RWPE1 (cell line): Measurements from ENCODE around the gene GABRB1.

Experiments
- CTCF ChIA-PET: fragments of 350-600 bp; sonication (Branson Sonifier 250); formaldehyde crosslinking; extraction: SDS; loops from one replicate; lab custom pipeline; 2021; lab: Yijun Ruan, JAX
- POLR2A ChIA-PET: fragments of 400-600 bp; formaldehyde crosslinking; extraction: SDS; loops from one replicate; lab custom pipeline; 2020; ENCODE audit warnings: antibody characterized with exemption; ENCODE audit not compliant: low non-redundant PET; lab: Yijun Ruan, JAX
- DNase-seq: peaks from one replicate; pipeline ENCODE4 v3.0.0; 2012; ENCODE audit warnings: low spot score
- H3K27ac ChIP-seq: fragments of 450-650 bp; 2 replicates; pipeline ENCODE4 v1.5.1; 2017
- TF ChIP-seq, protein P1 (sequence below): fragments of 450-650 bp; conservative IDR thresholded peaks from 2 replicates; pipeline ENCODE4 v1.5.1; 2017; ENCODE audit warnings: low read depth, mild to moderate bottlenecking

The GABRB1 gene

DNA sequence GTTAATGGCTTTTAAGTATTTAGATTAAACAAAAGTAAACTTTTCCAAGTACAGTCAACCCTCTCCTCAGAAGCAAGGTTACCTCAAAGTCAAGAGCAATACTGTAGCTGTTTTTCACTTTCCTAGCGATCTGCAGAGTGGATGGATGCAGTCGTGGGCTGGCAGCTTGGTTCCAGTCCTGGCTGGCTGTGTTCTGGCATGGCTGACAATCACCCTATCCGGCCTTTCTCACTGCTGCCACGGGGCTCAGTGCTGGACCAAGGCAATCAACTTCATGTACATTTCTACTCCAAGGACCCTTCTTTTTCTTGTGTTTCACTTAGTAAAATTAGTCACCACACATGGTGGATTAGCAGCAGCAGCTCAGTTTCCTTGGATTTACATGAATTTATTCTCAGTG is 208.3 kb downstream of the GABRB1 start:
- DNase-seq: no peak
- no peak overlapping the region for H3K27ac ChIP-seq
- ChIA-PET CTCF (no interaction called here), POLR2A (no interaction called here)
- TF ChIP-seq, protein P1, sequence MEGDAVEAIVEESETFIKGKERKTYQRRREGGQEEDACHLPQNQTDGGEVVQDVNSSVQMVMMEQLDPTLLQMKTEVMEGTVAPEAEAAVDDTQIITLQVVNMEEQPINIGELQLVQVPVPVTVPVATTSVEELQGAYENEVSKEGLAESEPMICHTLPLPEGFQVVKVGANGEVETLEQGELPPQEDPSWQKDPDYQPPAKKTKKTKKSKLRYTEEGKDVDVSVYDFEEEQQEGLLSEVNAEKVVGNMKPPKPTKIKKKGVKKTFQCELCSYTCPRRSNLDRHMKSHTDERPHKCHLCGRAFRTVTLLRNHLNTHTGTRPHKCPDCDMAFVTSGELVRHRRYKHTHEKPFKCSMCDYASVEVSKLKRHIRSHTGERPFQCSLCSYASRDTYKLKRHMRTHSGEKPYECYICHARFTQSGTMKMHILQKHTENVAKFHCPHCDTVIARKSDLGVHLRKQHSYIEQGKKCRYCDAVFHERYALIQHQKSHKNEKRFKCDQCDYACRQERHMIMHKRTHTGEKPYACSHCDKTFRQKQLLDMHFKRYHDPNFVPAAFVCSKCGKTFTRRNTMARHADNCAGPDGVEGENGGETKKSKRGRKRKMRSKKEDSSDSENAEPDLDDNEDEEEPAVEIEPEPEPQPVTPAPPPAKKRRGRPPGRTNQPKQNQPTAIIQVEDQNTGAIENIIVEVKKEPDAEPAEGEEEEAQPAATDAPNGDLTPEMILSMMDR: no peak

DNA sequence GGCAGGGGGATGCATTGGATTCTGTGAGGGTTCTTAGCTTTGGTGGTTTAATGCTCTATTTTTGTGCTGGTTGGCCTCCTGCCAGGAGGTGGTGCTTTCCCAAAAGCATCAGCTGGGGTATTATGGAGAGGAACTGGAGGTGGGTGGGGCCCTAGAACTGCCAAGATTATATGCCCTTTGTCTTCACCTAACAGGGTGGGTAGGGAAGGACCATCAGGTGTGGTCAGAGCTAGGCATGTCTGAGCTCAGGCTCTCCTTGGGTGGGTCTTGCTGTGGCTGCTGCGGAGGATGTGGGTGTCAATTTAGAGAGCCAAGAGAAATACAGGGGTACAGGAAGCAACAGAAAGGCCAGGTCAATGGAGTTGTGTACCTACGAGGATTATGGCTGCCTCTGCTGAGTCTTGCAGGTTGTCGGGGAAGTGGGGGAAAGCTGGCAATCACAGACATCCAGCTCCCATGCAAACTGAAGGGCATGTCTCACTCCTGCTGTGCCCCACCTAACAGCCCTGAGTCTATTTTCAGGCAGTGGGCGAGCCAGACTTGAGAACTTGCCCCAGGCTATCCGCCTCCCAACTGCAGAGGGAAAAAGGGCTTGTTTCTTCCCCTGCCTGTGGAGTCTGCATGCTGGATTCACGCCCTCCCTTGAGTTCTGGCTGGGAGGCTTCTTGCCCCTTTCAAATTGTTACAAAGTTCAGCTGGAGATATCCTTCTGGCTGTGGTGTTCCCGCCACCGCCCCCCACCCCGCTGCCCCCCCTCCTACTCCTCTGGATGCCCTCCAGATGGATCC is 220.2 kb downstream of the GABRB1 start:
- POLR2A ChIA-PET: no interaction called here
- TF ChIP-seq, protein P1: no peak
- CTCF ChIA-PET: interaction anchor here (0.5 to 0.6 kb wide), 2 partner anchors 69 to 373 kb away, joined by 3 read pairs; no protein-coding TSS in a partner anchor
- no peak for DNase-seq
- H3K27ac ChIP-seq: no peak overlapping the region

DNA sequence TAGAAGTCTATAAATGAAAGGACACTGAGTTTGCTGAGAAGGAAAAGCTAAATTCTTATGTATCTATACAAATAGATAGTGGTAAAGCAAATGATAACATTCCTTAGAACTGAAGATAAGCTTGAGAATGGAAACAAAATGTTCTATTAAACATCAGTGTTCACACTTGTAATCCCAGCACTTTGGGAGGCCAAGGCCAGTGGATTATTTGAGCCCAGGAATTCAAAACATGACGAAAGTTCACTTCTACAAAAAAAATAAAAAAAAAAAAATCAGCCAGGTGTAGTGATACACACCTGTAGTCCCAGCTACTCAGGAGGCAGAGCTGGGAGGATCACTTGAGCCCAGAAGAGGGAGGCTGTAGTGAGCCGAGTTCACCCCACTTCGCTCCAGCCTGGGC is 232.4 kb downstream of the GABRB1 start:
- no peak overlapping the region for H3K27ac ChIP-seq
- no peak for DNase-seq
- ChIA-PET CTCF (no interaction called here), POLR2A (no interaction called here)
- TF ChIP-seq, protein P1: no peak

DNA sequence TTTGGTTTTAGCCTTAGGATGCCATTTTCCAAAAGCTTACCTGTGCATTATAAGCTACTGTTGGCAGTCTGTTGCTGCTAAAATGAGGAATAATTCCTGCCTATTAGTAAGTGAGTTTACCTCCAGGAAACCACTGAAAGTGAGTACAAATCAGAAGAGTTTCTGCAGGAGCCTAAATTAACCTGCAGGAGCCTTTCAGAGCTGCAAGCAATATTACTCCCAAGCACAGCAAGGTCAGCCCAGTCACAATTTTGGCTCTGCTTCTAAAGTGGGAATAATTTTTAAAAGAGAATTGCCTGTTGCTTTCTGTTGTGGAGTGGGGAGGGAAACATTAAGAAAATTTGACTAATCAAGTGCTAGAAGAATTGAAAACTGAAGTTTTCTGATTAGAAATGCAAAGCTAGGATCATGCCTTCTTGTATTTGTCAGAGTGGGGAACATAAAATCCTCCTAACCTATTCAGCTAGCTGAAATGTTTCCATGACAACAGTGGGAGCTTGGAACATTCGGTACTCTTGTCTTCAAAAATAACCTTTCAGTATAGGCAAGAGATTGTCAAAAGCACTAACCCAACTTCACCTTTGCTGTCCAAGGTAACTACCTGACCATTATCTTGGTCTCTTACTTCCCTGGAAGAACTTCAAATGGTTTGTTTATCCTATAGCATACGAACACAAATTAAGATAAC is 239.0 kb downstream of the GABRB1 start:
- TF ChIP-seq, protein P1: no peak
- CTCF ChIA-PET: no interaction called here
- POLR2A ChIA-PET: no interaction called here
- H3K27ac ChIP-seq: no peak overlapping the region
- DNase-seq: no peak

DNA sequence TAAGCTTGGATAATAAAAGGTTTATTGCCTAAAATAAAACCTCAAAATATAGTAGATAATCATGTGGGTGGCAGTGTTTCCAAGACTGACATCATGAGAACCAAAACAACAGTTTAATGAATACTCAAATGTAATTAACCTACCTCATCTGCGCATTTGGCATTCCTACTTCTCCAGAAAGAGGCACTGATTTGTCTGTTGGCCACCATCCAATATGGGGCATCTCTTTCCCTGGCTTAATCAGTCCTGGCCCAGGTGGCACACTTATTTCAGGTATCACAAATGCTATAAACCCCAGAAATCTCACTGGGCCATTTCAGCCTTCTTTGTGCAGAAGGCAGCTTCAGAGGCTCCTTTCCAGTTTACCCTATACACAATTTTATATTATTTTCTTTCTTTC is 239.9 kb downstream of the GABRB1 start:
- POLR2A ChIA-PET: no interaction called here
- no peak overlapping the region for H3K27ac ChIP-seq
- TF ChIP-seq, protein P1: no peak
- DNase-seq: no peak
- CTCF ChIA-PET: interaction anchor here (0.5 to 0.7 kb wide), 3 partner anchors 171 to 822 kb away, joined by 3 to 4 read pairs (median 3); no protein-coding TSS in a partner anchor

DNA sequence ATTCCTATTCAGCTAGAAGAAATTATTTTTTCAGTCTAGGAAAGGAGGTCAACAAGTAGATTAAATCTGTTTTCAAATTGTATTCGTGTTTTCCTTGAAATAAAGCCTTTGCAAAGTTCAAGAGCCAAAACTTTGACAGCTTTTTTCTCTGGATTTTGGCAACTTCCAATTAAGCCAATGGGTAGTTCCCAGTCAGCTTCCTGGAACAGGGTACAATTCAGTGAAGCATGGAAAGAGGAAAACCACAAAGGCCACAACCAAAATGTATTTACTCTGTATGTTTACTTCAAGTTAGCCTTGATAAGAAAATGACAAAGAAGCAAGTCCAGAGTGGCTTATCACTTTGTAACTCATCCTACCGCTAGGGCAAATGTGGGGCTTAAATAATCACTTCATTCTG is 243.5 kb downstream of the GABRB1 start:
- ChIA-PET CTCF (no interaction called here), POLR2A (no interaction called here)
- no peak for DNase-seq
- no peak overlapping the region for H3K27ac ChIP-seq
- TF ChIP-seq, protein P1: no peak
